Lower lobe of right lung (tissue), 2 donors: Measurements from ENCODE around the gene CHD2. TPM values are rescaled to one million over a fixed set of nuclear protein-coding genes. Genes with fewer than 3 reads are reported as not detected.

Experiments
- ATAC-seq, 2 donors: fragments of 200-7000 bp; cut with Tn5 transposase; one replicate each; pipeline ENCODE4 v1.9.1; 2020 to 2022; ENCODE audit warnings: mild to moderate bottlenecking in 2 of 2, moderate library complexity in 2 of 2
- DNase-seq: peaks from one replicate; pipeline ENCODE4 v3.0.0-alpha.2; 2020
- H3K27ac ChIP-seq: fragments of 200-600 bp; one replicate; pipeline ENCODE4 v1.8.0; 2022
- H3K27me3 ChIP-seq: fragments of 200-600 bp; one replicate; pipeline ENCODE4 v1.8.0; 2022; ENCODE audit warnings: low read depth
- H3K36me3 ChIP-seq: fragments of 200-600 bp; one replicate; pipeline ENCODE4 v1.8.0; 2022; ENCODE audit warnings: mild to moderate bottlenecking
- H3K4me1 ChIP-seq: fragments of 200-600 bp; one replicate; pipeline ENCODE4 v1.8.0; 2022
- H3K4me3 ChIP-seq: fragments of 200-600 bp; one replicate; pipeline ENCODE4 v1.8.0; 2022; ENCODE audit warnings: mild to moderate bottlenecking
- H3K9me3 ChIP-seq: fragments of 200-600 bp; one replicate; pipeline ENCODE4 v1.8.0; 2022
- intact Hi-C: fragments of 100-400 bp; cut with DNase I; formaldehyde crosslinking; loops from one replicate; pipeline ENCODE4 v1.11.0; 2022
- total RNA-seq: library from RNA; stranded (reverse); fragmentation: NEBNext Ultra II Directional; extraction: Animal tissue kit (Norgen Biotek cat#: 25700); gene quantifications from one replicate; pipeline ENCODE4 v1.2.1, GENCODE V29; 2021
- TF ChIP-seq, protein P1 (sequence below): fragments of 200-600 bp; IDR thresholded peaks from one replicate; pipeline ENCODE4 v1.8.0; 2022; ENCODE audit warnings: antibody characterized with exemption, mild to moderate bottlenecking
- donor health status: DM: no; HTN: yes; CAD: no; lungs with severe emphysema.

CHD2 gene
- total RNA-seq, 1 donor from 2014 or later: 158 TPM

GRCh38 chr15:92883876-92884435 is 16.2 kb upstream of the CHD2 start:
- Histone ChIP-seq H3K27ac (peak overlapping the region; percentile 99), H3K4me3 (peak overlapping the region; percentile 70), H3K36me3 (peaks cover 37% of the 10 kb centered on the region), H3K4me1 (peaks cover 50% of the 10 kb centered on the region), H3K9me3 (no peaks in the 10 kb centered on the region), H3K27me3 (no peaks in the 10 kb centered on the region)
- DNase-seq: no peak
- intact Hi-C loops: no loop called here
- TF ChIP-seq, protein P1, sequence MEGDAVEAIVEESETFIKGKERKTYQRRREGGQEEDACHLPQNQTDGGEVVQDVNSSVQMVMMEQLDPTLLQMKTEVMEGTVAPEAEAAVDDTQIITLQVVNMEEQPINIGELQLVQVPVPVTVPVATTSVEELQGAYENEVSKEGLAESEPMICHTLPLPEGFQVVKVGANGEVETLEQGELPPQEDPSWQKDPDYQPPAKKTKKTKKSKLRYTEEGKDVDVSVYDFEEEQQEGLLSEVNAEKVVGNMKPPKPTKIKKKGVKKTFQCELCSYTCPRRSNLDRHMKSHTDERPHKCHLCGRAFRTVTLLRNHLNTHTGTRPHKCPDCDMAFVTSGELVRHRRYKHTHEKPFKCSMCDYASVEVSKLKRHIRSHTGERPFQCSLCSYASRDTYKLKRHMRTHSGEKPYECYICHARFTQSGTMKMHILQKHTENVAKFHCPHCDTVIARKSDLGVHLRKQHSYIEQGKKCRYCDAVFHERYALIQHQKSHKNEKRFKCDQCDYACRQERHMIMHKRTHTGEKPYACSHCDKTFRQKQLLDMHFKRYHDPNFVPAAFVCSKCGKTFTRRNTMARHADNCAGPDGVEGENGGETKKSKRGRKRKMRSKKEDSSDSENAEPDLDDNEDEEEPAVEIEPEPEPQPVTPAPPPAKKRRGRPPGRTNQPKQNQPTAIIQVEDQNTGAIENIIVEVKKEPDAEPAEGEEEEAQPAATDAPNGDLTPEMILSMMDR: no peak
- ATAC-seq: no peak

GRCh38 chr15:92884436-92885223 is 15.5 kb upstream of the CHD2 start:
- ATAC-seq (no peak), DNase-seq (no peak)
- peaks cover 57% of the 10 kb centered on the region for H3K4me1 ChIP-seq
- H3K4me3 ChIP-seq: peak overlapping the region; percentile 70
- TF ChIP-seq, protein P1: no peak
- no peaks in the 10 kb centered on the region for H3K9me3 ChIP-seq
- H3K36me3 ChIP-seq: peaks cover 43% of the 10 kb centered on the region
- intact Hi-C loops: no loop called here
- no peaks in the 10 kb centered on the region for H3K27me3 ChIP-seq
- peak overlapping the region; percentile 99 for H3K27ac ChIP-seq

GRCh38 chr15:92885224-92886041 is 14.7 kb upstream of the CHD2 start:
- H3K4me1 ChIP-seq: peaks cover 61% of the 10 kb centered on the region
- peak overlapping the region; percentile 70 for H3K4me3 ChIP-seq
- ATAC-seq (no peak), DNase-seq (no peak)
- H3K27ac ChIP-seq: peak overlapping the region; percentile 99
- H3K9me3 ChIP-seq: no peaks in the 10 kb centered on the region
- H3K36me3 ChIP-seq: peaks cover 48% of the 10 kb centered on the region
- TF ChIP-seq, protein P1: no peak
- H3K27me3 ChIP-seq: no peaks in the 10 kb centered on the region
- intact Hi-C loops: no loop called here

DNA sequence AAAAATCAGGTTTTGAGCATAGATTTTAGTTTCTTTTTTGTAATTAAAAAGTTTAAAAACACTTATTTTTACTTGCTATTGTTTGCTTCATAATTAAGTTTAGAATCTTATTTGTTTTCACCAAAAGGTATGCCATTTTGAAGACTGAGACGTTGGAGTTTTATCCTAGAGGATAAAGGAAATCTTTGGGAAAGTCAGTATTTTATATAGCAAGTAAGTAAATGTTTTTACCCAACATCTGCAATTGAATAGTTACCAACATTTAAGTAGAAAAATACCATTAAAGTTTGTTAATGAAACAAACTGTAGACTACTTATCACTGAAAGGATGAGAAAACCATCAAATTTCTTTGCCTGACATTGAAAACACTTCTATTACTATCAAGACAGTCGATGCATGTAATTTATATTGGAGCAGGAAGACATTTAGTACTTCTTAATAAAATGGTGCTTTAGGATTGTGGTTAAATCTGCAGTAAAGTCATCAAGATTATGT is 14.0 kb upstream of the CHD2 start:
- H3K27me3 ChIP-seq: no peaks in the 10 kb centered on the region
- peak overlapping the region; percentile 99 for H3K27ac ChIP-seq
- intact Hi-C loops: no loop called here
- peaks cover 61% of the 10 kb centered on the region for H3K4me1 ChIP-seq
- H3K9me3 ChIP-seq: no peaks in the 10 kb centered on the region
- peaks cover 54% of the 10 kb centered on the region for H3K36me3 ChIP-seq
- TF ChIP-seq, protein P1: no peak
- H3K4me3 ChIP-seq: peak overlapping the region; percentile 70
- ATAC-seq (no peak), DNase-seq (no peak)

- ATAC-seq (no peak), DNase-seq (no peak)
- Histone ChIP-seq H3K4me3 (peak overlapping the region; percentile 70), H3K27me3 (no peaks in the 10 kb centered on the region), H3K27ac (peak overlapping the region; percentile 99), H3K9me3 (no peaks in the 10 kb centered on the region), H3K36me3 (peaks cover 62% of the 10 kb centered on the region), H3K4me1 (peaks cover 61% of the 10 kb centered on the region)
- intact Hi-C loops: no loop called here
- TF ChIP-seq, protein P1: no peak
These were observed 13.3 kb upstream of the CHD2 start for GRCh38 chr15:92886815-92887214.
